Activated CD4-positive, CD25-positive, alpha-beta regulatory T cell treated with anti-CD3 and anti-CD28 coated beads, Interleukin-2, amount 50 U/mL, for 72 hours (primary cell): ENCODE measurements around the gene MOB3B.
A peak's percentile ranks its signal among the peaks of the same experiment; 100 is the strongest.

ENCODE experiments used
- DNase-seq: peaks from one replicate; pipeline ENCODE4 v3.0.0; 2021

The MOB3B gene

DNA sequence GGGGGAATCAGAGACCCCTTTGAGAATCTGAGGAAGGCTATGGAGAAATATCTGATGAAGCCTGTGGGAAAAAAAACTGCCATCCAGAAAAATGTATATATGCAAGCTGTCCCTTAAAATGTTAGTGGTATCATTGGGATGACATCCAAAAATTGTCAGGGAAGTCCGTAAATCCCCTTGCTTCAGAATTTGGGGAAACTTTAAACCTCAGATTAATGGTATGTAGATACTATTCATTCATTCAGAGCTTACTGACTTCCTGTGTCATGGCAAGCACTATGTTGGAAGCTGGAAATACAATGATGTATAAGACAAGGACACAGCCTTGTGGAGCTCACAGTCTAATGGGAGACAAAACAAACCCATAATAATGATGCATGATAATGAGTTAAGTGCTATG is 10.9 kb upstream of the MOB3B start:
- no peak for DNase-seq

DNA sequence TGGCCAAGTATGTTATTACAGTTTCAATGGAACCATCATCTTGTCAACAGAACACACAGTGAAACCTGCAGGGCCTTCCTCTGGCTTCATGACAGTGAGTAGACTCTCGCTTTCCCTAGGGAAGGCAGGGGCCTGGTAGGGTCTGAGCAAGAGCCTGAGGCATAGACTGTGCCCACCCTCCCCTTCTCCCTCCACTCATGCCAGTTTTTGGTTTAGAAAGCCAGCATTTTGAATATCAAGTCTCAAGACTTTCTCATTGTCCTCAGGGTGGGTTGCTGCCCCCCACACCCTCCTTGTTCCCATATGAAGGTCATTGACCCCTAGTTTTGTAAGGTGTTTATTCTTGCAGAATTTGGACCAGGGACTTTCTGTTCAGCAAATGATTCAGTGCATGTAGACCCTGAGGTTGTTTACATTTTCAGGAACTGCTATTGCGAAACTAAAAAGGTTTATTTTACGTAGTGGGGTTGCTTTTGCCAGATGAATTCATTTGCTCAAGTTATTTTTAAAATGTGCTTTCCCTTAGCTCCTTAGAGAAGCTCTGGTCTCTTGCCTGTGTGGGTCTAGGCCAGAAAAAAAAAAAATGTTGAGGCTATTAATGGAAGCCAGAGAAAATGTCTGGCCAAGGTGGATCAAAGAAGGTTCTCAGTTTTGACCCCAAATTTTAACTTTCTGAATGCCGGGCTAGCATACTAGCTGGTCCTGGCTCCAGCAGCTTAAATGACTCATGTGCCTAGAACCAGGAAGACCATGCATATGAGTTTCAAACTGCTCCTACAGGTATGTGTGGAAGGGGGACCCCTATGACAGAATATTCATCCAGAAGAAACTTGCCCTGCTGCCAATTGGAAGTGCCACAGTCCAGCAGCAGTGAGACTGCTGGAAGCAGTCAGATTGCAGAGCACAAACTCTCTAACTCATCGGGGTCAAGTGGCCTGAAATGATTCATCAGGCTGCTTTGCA is 10.1 kb upstream of the MOB3B start:
- DNase-seq = no peak

DNA sequence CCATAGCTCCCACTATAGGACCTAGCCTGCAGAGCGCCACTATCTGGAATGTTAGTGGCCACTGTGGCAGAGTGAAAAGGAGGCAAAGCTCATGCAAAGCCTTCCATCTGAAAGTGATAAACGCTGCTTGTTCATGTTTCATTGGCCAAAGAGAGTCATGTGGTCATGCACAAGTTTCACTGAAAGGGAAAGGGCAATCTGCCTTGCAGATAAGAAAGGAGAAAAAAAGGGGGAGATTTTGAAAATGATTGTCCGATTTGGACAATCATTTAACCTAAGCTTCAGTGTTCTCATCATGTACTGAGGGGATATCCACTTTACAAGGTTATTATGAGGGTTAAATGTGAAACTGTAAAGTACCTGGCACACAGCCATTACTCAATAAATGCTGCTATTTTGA is 9.0 kb upstream of the MOB3B start:
- no peak for DNase-seq

DNA sequence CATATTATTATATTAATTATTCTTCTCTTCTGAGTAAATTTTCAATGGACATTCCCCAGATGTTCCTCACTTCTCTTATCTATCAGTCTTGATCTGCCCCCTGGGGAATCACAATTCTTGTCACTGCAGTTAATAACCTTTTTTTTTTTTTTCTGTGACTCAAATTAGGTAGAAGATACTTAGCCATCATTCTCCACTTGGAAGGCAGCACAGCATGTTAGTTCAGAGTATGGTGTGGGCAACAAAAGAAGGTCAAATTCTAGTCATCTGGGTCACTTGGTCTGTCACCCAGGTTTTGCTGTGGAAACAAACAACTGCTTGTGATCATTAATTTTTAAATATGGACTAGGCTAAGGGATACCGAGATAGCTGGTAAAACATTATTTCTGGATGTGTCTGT is 8.1 kb upstream of the MOB3B start:
- DNase-seq = no peak

DNA sequence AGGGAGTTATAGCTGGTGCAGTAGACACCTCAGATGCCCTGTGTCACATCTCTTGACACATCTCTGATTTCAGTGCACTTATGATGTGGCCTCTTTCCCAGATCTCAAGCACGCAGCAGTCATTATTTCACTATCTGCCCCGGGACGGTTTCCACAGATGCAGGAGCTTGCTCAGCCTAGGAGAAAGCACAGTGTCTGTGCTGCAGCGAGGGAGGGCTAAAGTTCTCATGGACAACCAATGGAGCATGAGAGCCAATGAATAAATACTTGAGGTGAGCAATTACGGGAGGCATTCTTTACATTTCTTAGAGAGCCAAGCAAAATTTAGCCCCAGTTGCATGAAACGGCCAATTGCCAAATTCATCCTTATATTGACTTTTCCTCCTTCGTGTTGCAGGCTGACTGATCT is 7.4 kb upstream of the MOB3B start:
- no peak for DNase-seq

DNA sequence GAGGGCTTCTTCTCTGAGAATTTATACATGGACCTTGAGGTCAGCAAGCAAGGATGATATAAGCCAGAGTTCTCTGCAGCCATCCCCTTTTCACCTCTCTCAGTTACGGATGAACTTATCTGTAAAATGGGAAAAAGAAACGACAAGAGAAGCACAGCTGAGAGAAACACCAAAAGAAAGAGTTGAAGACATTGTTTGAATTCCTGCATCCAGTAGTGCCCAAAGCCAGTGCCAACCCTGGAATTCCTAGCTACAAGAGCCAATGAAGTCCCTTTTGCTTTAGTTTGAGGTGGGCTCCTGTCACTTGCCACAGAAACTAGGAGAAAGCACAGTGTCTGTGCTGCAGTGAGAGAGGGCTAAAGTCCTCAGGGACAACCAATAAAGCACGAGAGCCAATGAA is 6.6 kb upstream of the MOB3B start:
- DNase-seq = no peak

DNA sequence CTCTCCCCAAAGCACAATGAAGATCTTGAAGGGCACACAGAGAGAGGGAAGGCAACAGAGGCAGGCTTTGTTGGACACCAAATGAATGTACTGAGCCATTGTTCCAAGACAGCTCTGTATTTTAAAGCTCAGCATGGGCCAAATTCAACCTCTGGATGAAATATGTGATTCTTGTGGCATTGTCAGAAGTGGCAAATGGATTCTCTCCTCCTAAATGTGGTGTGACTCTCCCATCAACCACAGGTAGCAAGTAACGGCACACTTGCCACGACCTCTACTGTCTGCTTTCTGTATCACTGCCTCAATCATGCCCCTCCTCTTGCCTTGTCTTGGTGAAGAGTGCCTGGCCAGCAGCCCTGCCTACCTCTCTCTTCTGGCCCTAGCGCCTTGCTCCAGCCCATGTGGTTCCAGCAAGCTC is 6.1 kb upstream of the MOB3B start:
- no peak for DNase-seq

DNA sequence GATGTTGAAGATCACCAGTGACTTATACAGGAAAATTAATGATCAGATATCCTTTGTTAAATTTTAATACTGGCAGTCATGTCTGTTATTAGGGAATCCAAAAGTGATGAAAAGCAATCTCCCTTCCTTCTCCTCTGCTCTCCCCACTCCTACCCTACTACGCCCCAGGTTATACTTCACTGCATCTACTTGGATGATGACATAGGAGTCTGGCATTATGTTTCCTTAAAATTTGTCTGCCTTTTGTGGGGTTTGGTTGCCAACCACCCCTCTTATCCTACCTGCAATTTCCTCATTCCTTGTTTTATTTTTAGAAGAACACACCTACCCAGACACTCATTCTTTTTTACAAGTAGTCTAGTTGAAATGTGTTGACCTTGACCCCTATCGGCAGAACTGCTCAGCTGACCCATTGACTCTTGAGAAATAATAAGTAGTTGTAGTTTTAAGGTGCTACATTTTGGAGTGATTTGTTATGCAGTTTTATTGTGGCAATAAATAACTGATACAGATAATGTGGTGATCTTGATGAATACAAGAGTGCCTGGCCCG is 5.1 kb upstream of the MOB3B start:
- DNase-seq = no peak

DNA sequence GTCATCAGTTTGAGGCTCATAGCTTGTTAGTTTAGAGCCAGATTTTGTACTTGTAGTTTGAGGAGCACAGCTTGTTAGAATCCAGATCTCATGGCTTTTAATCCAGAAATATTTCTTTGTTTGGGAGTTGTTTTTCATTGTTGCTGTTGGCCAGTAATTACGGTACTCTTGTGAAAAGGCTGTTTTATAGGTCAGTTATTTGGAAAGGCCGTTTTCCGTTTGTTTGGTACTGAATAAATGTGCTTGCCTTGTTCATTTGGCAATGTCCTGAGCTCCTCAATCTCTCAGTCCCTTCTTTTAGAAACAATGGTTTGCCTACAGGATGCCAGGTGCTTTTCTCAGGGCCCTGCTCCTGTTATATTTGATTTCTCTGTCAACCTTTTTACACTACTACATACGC is 4.5 kb upstream of the MOB3B start:
- no peak for DNase-seq

DNA sequence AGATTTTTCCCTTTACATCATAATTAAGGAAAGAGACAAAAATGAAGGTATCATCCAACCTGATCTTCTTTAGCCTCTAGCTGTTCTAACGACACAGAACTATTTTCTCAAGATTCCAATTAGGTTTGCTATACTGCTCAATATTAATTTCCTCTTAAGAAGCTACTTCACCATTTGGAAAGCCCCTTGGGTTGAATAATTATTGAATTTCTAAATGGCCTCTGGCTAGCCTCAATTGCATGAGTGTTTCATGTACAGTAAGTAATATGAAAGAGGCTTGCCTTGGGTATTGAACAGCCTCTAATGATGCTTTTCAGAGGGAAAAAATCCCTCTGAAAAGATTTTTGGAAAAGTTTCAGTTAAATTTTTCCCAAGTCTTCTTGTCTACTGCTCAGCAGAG is 3.7 kb upstream of the MOB3B start:
- no peak for DNase-seq

DNA sequence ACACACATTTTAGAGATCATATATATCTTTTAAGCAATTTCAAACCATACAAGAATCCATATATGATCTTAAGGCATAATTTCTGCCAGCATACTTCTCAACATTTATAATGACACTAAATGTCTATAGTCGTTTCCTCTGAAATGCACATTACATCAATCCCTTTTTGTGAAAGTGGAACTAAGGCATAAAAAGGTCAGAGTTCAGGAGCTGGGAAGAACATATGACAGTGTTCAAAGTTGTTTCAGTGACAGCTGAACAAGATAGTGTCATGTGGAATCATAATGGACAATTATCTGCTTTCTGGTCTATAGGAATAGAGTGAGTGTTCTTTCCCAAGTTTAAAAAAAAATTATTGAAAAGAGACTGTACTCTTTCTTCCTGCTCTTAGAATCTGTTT is 2.4 kb upstream of the MOB3B start:
- DNase-seq = no peak

DNA sequence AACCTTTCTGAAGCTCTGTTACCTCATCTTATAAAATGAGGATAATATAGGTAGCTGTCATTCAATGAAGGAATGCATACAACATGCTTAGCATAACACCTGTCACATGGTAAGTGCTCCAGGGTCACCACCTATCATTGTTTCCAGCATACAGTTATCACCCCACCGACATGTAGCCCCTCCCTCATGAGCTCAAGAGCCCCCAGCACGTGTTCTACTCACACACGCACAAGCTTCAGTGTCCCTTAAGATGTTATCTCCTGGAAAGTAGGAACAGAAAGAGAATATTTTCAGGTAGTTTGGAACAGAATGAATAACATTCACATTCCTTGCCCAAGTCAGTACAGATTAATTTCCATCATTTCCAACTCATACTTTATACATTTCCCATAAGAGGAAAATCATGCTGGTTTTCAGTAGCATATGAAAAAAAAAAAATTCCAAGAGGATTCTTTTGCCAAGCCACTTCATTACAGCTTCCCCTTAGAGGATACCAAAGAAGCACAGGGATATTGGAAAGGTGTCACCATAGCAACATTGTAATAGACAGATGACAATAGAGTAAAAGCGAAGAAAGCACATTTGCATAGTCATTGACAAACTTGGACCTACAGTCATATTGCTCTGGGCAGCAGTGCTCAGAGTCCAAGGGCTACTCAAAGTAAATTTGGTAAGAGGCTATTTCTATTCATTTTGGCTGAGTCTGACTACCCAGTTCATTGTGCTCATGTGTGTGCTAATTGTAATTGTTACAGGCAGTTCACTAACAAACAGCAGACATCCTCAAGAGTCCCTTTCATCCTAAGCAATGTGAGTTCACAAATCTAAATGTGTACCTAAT is 1.5 kb upstream of the MOB3B start:
- DNase-seq = no peak

DNA sequence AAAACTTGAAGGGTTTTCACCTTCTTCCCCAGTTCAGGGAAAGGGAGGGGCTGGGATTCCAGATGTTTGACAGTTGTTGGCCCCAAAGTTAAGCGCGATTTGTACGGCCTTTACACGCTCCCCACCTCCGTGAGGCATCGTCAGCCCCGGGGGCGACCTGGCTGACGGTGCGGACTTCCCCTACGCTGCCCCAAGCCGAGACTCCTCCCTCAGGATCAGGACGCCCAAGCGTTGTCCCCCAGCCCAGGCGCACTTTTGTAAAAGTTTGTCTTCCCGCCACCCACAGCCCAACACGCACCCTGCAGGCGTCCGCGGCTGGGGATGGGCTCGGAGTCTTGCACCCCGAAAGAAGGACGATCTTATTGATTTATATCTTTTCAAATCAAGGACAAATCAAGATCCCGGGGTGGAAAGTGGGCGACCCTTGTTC is 713 bp downstream of the MOB3B start:
- DNase-seq = peak; percentile 47

DNA sequence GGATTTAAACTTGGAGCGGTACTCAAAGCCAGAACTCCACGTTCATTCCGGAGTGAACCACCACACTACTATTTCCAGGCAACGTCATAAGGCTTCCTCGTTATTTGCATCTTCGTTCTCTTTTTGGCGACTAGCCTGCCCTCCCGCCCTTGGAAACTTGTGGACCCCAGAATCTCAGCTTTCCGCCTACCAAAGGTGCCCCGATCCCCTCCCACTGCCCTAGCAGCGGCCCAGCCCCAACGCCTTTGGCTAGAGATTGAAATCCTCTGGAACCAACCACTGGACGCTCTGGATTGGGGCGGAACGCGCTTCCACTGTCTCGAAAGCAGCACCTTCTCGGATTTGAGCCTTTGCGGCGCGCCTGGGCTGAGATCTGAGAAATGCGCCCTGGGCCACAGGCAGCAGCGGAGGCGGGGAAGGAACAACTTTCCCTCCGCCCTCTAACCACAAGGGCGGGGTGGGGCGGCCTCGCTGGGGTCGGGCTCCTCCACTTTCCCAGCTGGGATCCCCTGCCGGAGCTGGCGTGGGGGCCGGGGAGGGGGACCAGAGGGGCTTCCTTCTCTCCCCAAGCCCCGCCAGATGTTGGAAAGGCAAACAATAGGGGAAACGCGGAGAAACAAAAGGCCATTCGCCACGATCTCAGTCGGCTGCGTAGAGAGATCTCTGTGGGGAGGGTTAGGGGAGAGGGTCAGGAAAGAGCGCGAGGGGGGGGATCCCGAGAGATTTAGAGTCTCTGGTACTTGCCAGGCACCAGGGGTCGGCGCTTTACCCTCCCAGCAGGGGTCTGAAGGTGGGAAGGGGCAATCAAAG is 1.3 kb downstream of the MOB3B start:
- DNase-seq = peak; percentile 45

DNA sequence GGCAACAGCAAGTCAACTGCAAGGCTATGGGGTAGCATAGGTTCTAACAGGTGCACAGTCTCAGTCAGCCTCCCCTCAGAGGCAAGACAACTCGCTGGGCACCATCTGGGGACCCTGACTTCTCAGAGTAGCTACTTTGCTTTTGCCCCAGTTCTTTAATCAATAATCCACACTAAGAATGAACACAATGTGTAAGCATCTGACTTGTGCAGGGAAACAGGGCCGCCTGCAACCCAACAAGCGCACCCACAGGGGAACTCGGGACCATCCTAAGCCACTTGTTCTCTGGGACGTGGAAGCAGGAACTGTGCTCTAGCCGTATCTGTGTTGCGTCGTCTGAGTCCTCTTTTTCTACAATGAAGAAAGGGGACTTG is 1.9 kb downstream of the MOB3B start:
- DNase-seq = no peak

DNA sequence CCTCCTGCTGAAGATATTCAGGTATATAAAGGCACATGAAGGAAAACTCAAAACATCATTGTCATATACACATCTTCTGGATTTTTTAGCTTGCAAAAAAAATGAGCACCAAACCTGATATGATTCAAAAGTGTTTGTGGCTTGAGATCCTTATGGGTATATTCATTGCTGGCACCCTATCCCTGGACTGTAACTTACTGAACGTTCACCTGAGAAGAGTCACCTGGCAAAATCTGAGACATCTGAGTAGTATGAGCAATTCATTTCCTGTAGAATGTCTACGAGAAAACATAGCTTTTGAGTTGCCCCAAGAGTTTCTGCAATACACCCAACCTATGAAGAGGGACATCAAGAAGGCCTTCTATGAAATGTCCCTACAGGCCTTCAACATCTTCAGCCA is 5.4 kb downstream of the MOB3B start, which contains the start of gene IFNK:
IFNK (plus strand) TSS at position 55 of the 400 bp plus-strand sequence; CDS start at position 102, 47 bp downstream.
- no peak for DNase-seq

DNA sequence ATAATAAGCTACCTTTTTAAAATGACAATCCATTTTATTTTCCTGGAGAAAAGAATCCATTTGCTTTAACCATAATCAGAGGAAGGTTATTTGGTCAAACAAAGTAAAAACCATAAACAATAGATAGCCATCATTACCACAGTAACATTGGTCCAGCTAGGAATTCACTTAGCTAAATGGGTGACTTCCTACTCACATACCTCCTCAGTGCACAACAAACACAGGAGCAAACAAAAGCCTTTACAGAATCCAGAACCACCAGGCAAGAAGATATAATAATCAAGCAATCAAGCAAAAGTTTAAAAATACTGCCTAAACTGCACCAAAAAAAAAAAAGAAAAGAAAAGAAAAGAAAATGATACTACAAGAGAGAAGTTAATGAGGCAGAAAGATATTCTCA is 6.5 kb downstream of the MOB3B start:
- DNase-seq = no peak

DNA sequence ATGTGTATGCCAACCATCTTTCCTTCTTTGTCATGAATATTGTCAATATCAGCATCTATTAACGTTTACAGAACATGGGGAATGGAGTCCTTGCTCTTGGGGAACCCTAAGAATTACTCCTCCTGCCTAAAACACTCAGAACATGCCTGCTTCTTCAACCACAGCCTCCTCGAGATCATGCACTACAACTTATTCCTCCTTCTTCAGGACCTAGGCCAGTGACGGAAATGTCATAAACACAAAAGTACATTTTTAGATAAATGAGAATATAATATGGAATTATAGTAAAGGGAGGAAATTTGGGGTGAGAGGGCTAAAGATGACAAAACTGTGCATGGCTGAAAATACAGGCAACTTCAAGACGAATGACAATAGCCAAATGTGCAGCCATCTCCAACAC is 8.6 kb downstream of the MOB3B start:
- DNase-seq = no peak

DNA sequence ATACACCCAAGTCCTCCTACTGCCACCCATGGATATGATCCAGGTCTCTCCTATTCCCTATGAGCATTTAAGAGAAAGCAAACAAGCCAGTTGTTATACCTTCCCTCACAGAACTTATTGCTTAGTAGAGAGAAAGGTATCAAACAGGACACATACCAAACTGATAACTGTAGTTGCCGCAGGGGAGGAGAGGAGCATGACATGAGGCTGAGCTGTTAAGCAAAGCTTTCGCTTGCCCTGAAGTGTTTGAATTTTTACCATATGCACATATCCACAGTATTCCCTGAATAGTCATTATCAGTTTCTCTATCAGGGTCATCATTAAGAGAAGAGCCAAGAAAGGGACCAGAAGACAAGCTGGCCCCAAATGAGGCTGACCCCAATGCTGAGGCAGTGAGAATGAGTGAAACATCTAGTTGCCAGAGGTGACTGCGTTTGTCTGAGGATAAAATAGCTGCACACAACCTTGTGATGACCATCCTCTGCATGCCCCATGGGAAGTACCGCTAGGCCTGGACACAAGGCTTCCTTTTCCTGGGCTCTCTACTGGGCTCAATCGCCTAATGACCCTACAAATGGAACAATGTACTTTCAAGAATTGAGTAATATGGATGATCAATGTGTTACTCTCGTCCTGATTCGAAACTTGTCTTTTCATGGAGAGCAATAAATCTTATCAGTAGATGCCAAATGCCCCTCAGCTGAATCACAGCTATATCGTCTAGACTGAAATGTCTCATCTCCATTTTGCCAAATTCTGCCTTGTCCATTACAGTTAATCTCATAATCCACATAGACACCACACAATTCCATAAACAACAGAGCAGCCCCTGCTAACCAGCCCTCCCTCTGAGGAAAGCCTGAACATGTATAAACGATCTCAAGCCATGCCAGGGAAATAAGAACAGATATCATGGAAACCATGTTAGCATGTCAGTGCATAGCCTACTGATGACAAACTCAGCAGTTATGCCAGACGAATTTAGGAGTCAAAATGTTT is 9.8 kb downstream of the MOB3B start:
- no peak for DNase-seq

DNA sequence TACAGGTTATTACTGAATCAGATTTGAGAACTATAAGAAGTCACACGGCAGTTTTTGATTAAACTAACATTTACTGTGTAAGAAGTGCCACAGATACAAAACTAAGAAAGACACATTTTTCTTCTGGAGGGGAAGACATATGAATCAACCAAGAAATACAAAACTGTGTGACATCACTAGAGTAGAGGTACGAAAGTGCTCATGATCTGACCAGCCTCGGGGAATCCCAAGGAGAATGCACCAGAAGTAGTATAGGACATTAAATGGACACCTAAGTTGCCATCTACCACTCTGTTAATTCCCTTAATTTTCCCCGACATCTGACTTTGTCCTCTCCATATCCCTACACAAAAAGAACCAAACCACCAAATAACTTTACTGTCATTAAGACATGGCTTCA is 10.8 kb downstream of the MOB3B start:
- DNase-seq = no peak

DNA sequence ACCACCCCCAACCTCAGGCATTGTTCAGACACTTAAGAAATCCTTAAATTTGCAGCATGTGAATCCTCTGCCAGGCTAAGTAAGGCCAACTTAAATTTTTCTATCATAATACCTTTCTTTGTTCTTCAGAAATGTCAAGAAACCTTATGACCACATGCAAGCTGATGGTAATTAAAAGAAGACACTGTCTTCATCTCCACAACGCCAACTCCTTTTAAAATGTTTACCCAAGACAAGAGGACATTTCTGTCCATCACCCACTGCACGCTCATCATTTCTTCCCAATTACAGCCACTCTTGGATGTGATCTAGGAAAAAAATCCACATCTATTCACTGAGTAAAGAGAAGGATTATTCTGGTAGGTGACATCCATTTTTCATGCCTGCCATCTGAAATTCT is 11.6 kb downstream of the MOB3B start:
- no peak for DNase-seq
